Kidney glomerular epithelial cell (primary cell): Measurements from ENCODE around the gene VSIG10L.

Experiments used
- DNase-seq: peaks from one replicate; lab custom pipeline; 2025; lab: John Stamatoyannopoulos, UW

The VSIG10L gene

DNA sequence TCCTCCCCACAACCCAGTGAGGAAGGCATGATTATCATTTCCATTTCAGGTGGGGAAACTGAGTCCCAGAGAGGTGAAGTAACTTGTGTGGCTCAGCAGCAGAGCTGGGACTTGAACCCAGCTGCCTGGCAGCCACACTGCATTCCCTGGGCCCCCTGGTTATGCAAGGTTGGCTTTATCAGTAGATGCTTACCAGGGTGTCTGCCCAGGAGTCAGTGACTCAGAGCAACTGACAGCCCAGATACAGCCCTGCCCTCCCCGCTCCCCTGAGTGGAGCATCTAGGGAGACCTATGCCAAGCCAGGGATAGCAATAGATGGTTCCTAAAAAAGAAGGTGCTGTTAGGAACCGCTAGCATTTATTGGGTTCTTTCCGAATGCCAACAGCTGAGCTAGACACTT lies 24.6 kb downstream of the VSIG10L start:
- no peak for DNase-seq

DNA sequence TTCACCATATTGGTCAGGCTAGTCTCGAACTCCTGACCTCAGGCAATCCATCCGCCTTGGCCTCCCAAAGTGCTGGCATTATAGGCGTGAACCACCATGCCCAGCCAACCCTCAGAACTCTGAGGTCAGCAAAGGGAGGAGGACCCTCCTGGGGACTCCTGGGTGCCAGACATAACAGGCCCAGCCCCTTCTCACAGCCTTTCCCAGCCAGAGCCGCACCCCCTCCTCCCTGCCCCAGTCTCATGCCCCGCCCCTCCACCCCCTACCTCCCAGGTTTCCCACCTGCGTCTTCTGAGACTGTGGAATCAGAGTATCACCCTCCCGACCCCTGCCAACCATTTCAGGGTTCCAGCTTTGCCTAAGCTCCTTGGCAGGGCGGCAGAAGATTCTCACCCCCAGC lies 25.3 kb downstream of the VSIG10L start:
- DNase-seq = no peak

DNA sequence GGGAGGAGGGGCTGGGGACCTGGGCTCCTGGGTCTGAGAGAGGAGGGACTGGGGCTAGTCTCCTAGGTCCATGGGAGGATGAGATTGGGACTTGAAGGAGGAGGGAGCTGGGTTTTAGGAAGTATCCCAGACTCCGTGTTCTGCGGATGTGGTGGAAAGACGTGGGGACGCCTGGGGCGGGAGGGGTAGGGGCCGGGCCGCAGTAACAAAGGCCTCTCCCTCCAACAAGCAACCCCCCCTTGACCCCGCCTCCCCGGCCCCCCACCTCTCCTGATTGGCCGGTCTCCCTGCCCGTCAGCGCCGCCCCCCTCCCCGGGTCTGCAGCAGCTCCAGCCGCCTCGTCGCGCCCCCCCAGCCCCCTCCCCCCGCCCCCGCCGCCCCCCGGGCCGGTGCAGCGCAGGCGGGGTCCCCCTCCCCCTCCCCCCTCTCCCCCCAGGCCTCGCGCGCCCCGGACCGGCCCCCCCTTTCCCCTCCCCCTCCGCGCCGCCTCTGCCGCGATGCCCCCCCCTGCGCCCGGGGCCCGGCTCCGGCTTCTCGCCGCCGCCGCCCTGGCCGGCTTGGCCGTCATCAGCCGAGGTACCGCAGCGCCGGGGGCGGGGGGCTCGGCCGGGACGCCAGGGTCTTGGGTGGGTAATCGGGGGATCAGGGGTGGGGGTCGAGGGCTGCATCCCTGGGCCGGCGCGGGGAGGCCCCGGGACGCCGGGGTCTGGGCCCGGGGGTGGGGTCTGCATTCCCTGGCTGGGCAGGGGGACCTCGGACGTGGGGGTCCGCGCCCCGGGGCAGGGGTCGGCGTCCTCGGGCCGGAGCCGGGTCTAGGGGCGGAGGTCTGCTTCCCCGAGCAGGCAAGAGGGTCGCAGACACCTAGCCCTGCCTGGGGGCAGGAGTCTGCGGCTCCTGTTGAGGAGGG lies 30.3 kb downstream of the VSIG10L start, which contains the start of gene IGLON5:
Gene IGLON5, plus strand, starts transcription at position 294 of the 907 bp plus-strand sequence. Its CDS starts 204 bp downstream, at position 498.
- no peak for DNase-seq

DNA sequence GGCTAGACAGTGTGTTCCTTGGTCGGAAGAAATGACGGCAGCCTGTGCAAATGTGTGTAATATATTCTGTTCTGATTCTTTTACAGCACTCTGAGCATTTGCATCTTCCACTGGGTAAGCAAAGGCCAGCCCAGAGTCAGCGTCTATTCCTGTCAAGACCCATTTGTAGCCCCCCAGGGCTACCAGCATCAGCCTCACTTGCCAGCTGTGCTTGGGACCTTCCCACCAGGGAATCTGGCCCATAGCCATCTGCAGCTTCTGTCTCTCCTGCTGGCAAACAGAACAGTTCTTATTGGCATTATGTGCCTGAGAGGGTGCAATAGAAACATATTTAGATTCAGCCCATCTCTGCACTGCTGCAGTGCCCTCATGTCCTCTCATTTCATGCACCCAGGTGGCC lies 36.5 kb downstream of the VSIG10L start:
- DNase-seq = no peak

DNA sequence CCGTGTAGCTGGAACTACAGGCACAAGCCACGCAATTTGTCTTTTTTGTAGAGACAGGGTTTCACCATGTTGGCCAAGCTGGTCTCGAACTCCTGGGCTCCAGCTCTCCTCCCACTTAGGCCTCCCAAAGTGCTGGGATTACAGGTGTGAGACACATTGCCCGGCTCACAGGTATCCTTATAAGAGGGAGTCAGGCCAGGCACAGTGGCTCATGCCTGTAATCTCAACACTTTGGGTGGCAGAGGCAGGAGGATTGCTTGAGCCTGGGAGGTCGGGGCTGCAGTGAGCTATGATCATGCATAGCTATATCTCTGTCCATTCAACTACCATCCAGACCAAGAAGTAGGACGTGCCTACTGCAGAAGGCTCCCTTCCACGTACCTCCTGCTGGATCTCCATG lies 40.7 kb downstream of the VSIG10L start:
- DNase-seq = no peak

DNA sequence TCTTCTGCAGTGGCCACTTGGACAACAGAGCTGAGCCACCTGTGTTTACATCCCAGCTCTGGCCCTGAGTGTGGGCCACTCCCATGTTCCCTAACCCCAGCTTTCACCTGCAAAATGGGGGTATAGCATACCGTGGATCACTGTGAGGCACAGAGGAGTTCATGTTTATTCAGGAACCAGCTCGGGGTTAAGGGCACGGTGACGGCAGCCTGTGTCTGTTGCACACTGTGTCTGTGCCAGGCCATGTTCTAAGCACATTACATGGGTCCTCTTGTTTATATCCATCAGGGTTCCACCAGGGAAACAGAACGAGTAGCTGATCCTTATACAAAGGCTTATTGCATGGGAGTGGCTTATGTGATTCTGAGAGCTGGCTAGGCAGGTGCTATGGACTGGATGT lies 44.5 kb downstream of the VSIG10L start:
- no peak for DNase-seq

DNA sequence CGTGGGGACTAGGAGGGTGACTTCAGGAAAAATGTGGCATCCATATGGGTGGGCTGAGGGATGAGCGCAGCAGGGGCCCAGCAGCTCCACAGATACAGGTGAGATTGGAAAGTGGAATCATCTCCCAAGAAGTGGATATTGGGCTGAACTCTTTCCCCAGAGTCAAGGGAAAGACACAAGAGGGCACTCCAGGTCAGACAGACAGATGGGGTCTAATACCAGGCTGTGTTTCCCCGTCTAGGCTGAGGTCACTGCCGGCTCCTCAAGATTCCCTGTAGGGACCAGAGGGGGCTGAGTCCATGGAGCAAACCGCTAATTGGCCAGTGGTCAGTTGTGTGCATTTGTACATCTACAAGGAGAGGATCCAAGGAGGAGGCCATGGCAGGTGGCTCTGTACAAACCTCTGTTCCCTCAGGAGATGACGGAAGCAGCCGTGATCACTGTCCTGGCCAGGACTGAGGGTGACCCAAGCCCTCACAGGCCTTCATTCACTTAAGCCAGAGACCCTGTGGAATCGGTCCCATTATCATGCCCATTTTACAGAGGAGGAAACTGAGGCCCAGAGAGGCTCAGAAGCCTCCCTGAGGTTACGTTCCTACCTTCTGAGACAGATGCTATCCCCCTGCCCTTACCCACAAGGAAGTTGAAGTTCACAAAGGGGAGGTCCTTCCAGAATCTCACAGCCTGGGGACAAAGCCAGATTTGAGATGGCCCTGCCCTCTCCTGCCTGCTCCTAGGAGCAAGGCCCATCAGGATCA lies 45.4 kb downstream of the VSIG10L start:
- no peak for DNase-seq

DNA sequence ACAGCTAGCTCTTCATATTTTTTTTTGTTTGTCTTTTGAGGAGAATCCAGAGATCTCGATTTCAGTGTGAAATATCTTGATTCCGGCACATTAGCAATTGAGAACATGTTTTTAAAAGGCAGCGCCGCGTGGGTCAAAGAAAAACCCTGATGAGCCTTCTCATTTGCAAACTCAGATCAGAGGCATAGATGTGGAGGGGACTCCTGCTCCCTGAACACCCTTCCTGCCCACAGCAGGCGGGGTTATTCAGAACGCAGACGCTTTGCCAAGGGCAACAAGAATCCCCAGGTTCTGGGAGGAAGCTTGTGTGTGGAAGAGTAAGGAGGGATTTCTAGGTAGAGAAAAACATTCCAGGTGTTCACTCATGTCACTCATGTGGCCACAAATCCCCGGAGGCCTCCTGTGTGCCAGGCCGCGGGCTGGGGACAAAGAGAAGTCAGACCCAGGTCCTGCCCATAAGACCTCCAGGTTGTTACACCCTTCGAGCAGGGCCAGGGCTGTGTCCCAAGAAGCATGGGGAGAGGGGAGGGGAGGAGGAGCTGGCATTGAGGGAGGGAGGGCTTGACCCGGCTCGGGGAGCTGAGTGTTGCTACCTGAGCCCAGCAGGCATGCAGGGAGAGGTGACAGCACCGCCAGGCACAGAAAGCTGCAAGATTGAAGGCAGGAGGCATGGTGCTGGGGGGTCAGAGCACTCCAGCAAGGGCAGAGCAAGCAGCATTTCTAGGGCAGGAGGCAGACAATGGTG lies 46.4 kb downstream of the VSIG10L start:
- DNase-seq = peak; percentile 7

DNA sequence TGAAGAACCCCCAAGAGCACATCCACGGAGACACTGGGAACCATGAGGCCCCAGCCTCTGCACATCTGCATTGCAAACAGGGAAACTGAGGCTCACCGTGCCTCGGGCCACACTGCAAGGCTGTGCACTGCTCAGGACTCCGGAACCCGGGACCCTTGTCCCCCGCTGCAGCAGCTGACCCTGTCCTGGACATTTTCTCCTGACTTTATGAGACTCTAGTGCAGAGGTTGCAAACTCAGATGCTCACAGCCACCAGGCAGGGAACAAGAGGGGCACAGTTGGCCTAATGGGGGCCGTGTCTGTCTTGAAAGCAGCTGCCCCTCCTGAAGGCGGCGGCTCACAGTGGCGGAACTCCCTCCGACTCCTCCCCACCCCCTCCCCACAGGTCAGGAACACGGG lies 47.0 kb downstream of the VSIG10L start:
- DNase-seq = no peak

DNA sequence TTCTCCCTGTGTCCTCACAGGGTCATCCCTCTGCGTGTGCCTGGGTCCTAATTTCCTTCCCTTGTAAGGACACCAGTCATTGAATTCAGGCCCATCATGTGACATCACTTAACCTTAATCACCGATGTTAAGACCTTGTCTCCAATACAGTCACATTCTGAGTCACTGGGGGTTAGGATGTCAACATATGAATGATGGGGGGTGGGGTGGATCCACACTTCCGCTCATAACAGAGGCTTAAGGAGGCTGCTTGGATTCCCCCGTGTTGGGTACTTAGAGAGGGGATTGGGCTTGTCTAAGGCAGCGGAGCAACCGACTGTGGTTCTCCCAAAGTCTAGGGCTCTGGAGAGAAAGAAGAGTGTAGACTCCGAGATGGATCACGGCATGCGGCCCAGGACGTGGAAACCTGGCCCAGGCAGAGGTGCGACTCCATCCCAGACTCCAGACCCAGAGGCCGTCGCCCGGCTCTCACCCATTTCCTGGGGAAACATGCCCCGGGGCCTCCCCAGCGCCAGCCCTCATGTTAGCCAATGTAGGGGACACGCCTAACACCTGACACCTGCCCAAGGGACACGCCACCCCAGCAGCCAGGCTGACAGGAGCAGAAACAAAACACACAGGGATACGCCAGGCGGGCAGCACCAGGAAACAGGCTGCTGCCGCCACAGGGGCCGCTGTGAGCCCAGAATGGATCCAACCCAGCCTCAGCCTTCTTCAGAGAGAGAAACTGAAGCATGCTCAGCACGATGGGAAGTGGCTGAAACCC lies 47.5 kb downstream of the VSIG10L start:
- no peak for DNase-seq

DNA sequence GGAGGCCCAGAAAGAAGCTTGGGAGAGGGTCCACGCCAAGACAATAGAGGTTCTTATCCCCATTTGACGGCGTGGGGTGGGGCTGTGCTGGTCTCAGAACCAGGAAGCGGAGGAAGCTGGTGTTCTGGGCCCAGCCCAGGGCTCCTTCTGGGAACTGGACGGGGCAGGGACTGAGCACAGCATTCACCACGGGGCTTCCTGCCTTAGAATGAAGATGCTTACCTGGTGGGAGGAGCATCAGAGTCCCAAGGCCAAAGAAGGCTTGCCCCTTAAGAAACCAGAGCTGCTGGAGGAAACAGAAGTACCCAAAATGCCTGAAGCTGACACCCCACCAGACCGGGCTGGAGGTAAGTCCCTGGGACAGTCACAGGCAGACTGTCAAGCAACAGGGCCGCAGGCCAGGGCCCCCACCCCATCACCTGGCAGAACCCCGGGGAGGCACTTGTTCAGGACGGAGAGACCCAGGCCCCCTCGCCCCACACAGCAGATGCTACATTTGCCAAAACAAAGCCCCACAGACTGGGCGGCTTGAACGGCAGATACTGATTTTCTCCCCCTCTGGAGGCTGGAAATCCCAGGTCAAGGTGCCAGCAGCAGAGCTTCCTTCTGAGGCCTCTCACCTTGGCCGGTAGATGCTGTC lies 48.2 kb downstream of the VSIG10L start:
- DNase-seq = no peak

DNA sequence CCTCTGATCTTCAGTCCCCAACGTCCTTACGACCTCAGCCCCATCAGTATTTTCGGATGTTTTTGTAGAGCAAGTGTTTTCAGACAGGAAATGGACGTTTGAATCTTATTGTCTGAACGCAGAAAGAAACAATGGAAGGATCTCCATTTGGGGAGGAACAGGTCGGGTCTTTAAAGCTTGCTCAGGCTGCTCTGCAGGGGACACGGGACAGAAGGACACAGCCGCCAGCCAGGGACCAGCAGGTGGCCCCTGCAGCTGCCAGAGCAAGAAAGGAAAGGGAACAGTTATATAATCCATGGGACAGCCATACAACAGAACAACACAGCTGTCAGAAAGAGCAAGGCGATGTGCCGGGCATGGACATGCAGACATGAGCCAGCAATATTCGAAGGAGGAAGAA lies 49.0 kb downstream of the VSIG10L start:
- DNase-seq = no peak

DNA sequence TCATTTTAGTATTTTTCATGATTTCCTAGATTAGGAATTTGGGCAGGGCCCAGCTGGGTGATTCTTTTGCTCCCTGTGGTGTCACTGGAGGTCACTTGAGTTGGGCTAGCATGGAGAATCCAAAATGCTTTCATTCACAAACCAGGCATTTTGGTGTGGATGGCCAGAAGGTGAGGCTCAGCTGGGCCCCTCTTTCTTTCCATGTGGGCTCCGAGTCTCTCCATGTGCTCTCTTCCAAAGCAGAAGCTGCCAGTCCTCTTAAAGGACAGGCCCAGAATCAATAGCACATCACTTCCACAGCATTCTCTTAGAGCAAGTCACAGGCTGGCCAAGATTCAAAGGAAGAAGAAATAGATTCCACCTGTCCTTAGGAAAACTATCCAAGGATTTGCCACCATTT lies 52.3 kb downstream of the VSIG10L start:
- DNase-seq = no peak

DNA sequence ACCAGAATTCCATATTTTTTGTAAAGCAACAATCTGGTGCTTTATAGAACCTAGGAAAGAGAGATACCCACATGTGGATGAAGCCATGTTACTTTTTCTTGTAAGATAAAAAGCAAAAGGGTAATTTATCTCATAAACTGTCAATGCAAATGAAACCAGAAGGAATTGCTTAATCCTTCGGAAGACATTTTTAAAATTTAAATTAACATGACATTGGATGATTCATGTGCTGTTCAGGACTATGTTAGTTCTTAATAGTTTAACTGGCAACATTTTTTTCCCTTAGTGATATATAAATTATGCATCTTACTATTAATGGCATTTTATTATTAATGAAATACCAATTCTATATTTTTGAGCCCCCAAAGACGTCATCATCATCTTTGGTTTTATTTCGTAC lies 56.3 kb downstream of the VSIG10L start:
- DNase-seq = no peak

DNA sequence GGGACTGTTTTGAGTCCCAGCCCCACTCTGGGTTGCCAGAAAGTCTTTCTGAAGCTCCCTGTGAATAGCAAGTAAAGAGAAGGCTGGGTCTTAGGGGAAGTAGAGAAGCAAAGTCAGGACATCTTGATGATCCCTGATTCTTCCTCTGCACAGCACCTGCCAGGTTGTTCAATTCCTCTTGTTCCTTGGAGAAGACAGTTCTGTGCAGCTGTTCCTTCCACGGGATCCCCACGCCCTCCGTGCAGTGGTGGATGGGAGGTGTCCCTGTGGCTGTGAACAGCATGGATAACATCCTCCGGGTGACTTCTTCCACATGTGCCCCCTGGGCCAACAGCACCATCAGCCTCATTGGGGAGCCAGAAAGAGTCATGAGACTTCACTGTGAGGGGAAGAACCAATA lies 59.6 kb downstream of the VSIG10L start:
- DNase-seq = no peak
